HG03103 (cell line): ENCODE data around the gene UGGT2.
A peak's percentile ranks its signal among the peaks of the same experiment; 100 is the strongest.
"Not testable (repeated sequence)": the region's sequence is repeated elsewhere in the genome, so short reads cannot be mapped to it uniquely, and the experiment has no call there.

Source experiments
- ATAC-seq: cut with Tn5 transposase; IDR thresholded peaks from one replicate; pipeline ENCODE4 v1.9.1; 2021; ENCODE audit warnings: low read depth; ENCODE audit not compliant: unreplicated experiment

The UGGT2 gene

DNA sequence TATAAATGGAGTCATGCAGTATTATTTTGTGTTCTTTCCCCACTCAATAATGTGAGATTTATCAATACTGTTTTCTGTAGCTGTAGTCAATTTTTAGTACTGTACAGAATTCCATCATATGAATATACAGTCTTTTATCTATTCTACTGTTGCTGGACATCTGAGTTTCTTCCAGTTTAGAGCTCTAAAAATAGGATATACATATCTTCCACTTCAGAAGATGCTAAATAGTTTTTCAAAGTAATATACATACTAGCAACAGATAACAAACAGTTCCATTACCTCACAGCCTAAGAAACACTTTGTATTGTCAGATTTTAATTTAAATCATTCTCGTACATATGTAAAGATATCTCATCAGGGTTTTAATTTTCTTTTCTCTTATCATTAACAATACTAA lies 149.6 kb downstream of the UGGT2 start:
- no peak for ATAC-seq

DNA sequence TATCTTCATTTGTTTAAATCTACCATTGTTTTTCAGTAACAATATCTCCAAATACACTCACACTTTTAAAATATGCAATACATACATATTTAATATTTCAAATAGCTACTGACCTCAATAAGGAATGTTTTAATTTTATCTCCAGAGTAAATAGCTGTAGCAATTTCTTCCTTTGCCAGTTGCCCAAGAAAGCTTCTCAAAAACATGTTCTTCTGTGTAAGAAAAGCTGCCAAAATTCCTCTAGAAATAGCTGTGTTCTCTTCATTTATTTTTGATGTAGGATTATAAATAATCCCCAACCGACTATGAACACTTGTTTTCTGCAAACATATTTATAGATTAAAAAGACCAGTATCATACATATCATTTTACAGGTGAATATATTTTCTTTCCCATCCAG lies 150.5 kb downstream of the UGGT2 start:
- no peak for ATAC-seq

DNA sequence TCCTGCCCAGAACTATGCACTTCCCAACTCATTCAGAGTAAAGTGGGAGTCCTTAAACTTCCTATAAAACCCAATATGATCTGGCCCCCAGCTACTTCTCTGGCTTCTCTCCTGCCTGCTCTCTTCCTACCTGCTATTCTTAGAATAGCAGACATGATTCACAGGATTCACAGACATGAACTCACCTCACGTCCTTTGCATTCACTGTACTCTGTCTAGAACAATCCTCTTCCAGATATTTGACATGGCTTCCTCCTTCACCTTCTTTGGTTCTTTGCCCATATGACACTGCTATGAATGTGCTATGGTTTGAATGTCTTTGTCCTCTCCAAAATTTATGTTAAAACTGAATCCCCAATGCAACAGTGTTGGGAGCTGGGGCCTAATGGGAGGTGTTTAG lies 154.9 kb downstream of the UGGT2 start:
- ATAC-seq: no peak

DNA sequence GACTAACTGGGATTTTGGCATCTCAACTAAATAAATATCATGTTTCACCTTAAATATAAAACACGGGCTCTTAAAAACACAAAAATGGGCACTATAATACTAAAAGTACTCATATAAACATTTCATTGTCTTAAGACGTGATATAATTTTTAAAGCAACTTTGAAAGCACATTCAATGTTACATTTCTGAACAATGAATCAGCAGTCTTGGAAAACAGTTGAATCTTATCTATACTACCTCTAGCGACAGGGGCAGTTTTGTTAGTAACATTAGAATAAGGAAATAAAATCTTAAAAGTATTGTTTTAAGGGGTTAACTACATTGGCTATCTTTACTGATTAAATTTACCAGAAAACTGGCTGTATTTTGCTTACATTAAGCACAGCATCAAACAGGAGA lies 156.9 kb downstream of the UGGT2 start:
- ATAC-seq: no peak

DNA sequence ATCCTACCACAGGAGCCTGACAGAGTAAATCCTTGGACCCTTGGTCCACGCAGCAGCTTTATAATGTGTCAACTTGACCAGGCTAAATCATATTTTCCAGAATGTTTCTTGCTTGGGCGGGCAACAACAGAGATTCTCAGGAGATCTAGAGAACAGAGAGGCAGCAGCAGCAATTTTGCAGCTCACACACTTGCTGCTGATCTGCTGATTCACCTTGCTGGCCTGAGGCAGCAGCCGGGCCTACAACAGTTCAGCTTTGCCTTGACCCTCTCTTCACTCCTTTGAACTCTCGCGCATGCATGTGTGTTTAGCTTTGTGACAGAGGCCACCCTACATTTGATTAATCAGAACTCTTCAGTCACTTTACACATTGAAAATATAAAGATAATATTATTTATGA lies 159.3 kb downstream of the UGGT2 start:
- no peak for ATAC-seq

DNA sequence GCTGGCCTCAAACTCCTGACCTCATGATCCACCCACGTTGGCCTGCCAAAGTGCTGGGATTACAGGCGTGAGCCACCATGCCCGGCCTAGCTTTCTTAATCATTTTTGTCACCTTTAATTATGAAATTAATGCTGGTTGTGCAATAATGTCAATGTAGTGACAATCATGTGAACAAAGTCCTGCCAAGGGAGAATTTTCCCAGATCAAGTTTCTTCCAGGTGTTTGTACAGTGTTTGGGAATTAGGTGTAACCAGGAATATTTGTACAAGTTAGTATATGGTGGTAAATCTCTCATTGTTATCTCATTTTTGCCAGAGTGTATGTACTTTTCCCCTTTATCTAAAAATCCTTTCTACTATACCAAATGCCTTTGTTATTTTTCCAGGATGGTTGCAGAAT lies 171.1 kb downstream of the UGGT2 start:
- no peak for ATAC-seq

DNA sequence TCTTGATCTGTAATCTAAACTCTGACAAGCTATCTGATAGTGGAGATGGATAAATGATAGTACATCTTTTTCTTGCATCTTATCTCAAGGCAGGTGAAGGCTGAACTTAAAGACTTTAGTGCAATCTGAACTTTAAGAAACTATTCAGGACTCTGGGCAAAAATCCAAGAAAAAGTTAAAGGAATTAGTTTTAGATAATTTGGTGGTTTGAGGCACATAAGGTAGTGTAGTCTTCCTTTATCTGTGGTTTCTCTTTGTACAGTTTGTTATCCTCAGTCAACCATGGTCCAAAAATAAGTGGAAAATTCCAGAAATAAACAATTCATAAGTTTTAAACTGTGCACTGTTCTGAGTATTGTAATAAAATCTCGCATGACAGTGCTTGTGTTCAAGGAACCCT lies 172.9 kb downstream of the UGGT2 start:
- ATAC-seq: no peak

DNA sequence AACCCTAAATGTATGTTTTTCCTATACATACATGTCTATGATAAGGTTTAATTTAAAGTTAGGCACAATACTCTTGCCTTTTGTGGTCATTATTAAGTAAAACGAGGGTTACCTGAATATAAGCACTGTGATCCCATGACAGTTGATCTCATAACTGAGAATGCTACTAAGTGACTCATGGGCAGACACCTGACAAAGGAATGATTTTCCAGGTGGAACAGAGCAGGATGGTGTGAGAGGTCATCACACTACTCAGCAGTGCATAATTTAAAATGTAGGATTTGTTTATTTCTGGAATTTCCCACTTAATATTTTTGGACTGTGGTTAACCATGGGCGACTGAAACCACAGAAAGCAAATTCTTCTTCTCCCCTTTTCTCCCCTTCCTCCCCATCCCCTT lies 178.9 kb downstream of the UGGT2 start:
- no peak for ATAC-seq

DNA sequence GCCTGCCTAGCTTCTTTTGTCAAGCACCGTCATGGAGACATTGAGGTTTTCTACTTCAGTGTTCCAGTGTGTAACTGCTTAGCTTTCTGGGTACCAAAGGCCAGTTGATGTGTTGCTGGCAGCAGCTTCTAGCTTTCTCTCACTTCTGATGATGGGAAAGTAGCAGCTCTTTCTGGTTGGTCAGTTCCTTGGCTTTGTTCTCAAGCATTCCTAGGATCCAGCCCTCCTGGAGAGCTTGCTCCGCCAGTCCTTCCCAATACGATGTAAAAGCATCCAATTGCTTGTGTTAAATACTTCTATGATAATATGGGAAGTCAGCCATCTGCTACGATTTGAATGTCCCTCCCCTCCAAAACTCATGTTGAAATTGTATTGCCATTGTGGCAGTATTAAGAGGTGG lies 182.8 kb downstream of the UGGT2 start:
- ATAC-seq: no peak

DNA sequence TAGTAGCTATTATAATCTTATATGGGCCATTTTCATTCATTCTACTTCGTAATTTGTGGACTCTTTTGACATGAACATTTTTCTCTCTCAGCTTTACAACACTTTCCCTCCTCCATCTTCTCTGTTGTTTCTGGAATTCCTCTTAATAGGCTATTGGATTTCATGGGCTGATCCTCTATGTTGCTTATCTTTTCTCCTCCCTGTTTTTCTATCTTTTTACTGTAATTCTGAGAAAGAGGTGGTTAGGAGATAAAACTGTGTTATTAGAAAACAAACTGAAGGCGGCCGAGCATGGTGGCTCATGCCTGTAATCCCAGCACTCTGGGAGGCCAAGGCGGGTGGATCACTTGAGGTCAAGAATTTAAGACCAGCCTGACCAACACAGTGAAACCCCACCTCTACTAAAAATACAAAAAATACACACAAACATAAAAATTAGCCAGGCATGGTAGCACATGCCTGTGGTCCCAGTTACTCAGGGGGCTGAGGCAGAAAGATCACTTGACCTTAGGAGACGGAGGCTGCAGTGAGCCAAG lies 188.1 kb downstream of the UGGT2 start:
- ATAC-seq: no peak

DNA sequence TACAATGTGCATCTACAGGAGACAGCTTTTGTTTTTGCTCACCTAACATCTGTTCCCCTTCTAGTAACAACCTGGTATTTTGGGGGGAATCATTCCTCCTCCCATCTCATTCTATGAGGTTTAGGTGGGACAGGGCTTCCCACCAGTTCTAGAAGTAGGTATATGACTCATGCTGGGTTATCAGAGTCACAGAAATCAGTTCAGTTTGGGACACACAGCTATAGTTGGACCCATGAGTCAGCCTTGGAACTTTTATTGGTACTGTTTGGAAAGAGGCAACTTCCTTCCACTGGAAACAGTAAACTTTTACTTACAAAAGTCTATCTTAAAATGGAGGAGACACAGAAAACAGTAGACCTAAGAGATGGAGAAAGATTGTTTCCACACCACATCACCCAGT lies 190.8 kb downstream of the UGGT2 start:
- no peak for ATAC-seq

DNA sequence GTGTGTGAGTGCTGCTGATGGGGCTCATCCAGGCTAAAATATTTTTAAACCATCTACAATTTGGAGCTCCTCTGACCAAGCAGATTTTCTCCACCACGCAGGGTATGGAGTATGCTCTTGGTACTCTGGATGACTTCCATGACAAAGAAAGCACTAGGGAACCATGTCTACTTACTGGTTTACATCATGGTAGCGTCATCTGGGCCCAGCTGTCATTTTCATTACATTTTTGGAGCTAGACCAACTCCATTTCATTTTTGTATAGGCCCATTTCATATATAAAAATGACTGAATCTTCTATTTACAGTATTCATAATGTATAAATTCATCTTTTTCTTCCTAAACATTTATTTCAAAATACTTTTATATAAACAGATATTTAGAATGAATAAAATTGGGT lies 191.9 kb downstream of the UGGT2 start:
- ATAC-seq: no peak

DNA sequence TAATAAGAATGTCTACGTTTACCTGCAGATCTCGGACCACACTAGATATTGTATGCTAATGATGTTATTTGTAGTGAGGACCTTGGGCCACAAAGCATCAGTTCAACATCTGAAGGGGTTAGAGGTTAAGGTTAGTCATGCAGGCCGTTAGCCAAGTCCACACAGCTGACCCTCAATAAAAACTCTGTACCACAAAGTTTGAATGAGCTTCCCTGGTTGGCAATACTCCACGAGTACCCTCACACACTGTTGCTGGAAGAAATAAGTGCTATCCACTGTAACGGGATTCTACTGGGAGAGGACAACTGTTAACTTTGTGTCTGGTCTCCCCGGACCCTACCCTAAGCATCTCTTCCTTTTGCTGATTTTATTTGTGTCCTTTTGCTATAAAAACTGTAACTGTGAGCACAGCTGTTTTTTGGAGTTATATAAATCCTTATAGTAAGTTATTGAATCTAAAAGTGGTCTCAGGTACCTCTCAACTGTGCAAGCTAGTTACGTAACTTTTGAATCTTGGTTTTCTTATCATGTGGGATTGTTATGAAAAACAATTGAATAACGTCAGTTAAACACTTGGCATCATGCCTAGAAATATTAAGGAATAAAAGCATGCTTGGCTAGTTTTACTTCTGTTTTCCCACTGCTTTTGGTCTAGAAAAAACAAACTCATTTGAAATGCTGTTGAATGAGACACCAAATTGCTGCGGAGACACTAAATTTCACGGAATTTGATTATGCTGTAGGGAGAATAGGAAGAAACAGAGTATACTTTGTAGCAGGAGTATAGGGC lies 194.7 kb downstream of the UGGT2 start:
- ATAC-seq: no peak

DNA sequence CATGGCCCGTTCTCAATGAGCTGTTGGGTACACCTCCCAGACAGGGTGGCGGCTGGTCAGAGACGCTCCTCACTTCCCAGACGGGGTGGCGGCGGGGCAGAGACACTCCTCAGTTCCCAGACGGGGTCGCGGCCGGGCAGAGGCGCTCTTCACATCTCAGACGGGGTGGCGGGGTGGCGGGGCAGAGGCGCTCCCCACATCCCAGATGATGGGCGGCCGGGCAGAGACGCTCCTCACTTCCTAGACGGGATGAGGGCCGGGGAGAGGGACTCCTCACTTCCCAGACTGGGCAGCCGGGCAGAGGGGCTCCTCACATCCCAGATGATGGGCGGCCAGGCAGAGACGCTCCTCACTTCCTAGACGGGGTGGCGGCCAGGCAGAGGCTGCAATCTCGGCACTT lies 207.5 kb downstream of the UGGT2 start:
- not testable (repeated sequence) for ATAC-seq

DNA sequence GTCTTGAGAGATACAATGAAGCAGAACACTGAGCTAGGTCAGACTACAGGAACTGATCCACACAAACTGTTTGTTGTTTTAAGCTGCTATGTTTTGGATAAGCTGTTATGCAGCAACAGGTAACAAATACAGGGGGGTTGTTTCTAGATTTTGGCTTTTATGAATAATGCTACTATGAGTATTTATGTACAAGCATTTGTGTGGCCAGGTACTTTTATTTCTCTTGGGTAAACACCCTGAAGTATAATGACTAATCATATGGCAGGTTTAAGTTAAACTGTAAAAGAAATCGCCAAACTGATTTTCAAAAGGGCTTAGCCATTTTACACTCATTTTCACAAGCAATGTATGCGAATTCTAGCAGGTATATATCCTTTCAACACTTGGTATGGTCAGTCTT lies 210.3 kb downstream of the UGGT2 start:
- no peak for ATAC-seq

DNA sequence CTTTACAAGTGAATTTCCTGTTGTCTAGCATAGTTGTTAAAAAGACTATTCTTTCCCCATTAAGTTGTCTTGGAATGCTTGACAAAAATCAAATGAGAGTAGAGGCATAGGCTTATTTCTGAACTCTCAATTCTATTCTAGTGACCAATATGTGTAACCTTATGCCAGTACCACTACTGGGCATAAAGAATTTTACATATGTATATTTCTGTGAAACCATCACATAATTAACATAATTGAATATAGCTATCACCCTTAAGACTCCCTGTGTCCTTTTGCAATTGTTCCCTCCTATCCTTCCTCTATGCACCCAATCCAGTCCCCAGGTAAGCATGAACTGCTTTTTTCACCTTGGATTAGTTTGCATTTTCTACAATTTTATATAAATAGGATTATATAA lies 211.3 kb downstream of the UGGT2 start:
- no peak for ATAC-seq

DNA sequence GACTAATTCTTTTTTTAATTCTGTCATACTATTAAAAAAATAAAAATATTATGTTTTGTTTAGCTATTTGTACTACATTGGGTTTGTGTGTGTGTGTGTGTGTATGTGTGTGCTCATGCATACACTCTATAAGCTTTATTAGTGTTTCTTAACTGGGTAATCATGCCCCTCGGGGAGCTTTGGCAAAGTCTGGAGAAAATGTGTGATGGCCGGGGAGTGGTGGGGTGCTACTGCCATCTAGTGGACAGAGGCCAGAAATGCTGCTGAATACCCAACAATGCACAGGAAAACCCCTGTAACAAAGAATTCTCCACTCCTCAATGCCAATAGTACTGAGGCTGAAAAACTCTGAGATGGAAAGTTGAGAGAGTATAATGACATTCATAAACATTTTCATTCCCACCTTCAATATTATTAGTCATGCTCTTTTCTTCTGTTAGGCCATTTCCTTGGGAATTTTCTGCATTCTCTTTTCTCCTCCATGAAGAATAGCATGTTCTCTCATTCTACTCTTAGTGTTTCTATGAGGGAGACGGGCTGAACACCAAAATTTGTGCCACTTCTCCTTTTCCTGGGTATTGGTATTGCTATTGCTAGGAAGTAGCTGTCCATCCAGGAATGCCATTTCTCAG lies 219.0 kb downstream of the UGGT2 start:
- peak; percentile 75 for ATAC-seq

DNA sequence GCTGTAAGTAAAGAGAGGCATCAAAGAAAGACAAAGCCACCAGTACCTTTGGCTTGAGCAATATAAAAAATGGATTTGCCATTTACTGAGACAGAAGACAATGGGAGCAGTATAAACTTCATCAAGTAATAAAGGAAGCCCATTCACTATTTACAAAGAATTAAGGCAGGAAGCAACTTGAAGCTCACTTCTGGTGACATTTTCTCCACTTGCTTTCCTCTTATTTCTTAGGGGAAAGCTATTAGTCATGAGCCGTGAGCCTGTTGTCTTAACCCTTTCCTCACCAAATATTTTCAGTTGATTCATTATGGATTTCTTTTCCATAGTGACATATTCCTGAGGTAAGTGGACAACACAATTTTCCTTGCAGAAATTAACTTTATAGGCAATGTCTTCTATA lies 219.5 kb downstream of the UGGT2 start:
- no peak for ATAC-seq

DNA sequence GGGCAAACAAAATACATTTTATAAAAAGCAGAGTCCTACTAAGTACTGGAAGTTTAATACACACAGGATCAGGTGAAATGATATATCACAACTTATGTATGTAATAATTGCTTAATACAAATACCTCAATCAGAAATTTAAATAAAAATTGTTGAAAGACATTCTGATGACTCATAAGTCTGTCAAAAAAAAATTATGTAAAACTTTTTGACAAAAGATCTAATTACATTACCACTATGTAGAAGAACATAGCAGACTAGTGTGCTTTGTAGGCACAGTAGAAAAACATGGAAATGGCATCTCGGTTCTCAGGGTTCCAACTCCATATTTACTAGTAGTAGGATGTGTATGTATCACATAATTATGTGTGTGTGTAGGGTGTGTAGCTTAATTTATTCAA lies 220.1 kb downstream of the UGGT2 start:
- ATAC-seq: no peak

DNA sequence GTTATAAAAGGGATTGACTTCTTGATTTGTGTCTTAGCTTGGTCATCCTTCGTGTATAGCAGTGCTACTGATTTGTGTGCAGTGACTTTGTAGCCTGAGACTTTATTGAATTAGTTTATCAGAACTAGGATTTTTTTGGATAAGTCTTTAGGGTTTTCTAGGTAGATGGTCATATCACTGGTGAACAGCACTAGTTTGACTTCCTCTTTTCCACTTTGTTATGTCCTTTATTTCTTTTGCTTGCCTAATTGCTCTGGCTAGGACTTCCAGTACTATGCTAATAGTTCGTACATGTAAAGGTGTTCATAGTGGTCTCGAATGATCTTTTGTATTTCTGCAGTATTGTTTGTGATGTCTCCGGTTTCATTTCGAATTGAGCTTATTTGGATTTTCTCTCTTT lies 230.9 kb downstream of the UGGT2 start:
- ATAC-seq: no peak

DNA sequence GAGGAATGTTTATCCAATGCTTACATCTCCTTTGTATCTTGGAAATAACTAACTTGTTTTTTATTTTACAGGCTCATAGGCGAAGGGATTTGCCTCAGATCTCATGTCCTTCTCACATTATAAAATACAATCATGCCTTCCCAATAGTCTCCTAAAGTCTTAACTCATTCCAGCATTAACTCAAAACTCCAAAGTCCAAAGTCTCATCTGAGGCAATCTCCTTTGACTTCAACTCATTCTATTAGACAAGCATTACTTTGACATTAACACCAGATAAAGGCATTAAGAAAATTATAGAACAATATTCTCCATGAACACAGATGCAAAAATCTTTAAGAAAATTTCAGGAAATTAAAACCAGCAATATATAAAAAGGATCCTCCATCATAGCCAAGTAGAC lies 238.7 kb downstream of the UGGT2 start:
- no peak for ATAC-seq

DNA sequence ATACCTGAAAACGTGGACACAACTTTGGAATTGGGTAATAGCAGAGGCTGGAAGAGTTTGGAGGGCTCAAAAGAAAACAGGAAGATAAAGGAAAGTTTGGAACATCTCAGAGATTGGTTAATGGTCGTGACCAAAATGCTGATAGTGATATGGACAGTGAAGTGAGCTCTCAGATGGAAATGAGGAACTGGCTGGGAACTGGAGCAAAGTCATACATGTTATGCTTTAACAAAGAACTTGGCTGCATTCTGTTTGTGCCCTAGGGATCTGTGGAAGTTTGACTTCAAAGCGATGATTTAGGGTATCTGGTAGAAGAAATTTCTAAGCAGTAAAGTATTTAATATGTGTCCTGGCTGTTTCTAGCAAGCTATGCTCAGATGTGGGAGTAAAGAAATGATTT lies 240.1 kb downstream of the UGGT2 start:
- ATAC-seq: no peak
